IMR-90 (cell line): ENCODE data around the gene HOXA2. TPM values are rescaled to one million over a fixed set of nuclear protein-coding genes. Genes with fewer than 3 reads are reported as not detected.

Source experiments
- ATAC-seq: fragments of 200-7000 bp; cut with Tn5 transposase; 2 replicates; pipeline ENCODE4 v1.9.1; 2020; ENCODE audit warnings: low read depth, mild to moderate bottlenecking, moderate library complexity
- BruUV-seq: library from RNA; stranded (reverse); fragments of 400-500 nt; replicated peaks from 2 replicates; lab custom pipeline; 2021; lab: Mats Ljungman, UMichigan
- CTCF ChIA-PET: fragments of 300-600 bp; formaldehyde crosslinking; extraction: SDS; loops from one replicate; lab custom pipeline; 2021; ENCODE audit warnings: antibody characterized with exemption; lab: Yijun Ruan, JAX
- POLR2A ChIA-PET: fragments of 300-600 bp; sonication (Branson Sonifier 250); formaldehyde crosslinking; loops from one replicate; lab custom pipeline; 2022; ENCODE audit warnings: antibody characterized with exemption; ENCODE audit not compliant: unreplicated experiment; lab: Charles Lee
- DNase-seq: peaks from one replicate; pipeline ENCODE4 v3.0.0; 2013
- H2AFZ ChIP-seq: replicated peaks from 2 replicates; pipeline ENCODE3; 2013; ENCODE audit warnings: low read length, mild to moderate bottlenecking; ENCODE audit not compliant: poor library complexity
- H2AK5ac ChIP-seq: 2 replicates; pipeline ENCODE4 v1.6.1; 2013; ENCODE audit warnings: low read depth, low read length, inconsistent platforms
- H2AK9ac ChIP-seq: replicated peaks from 2 replicates; pipeline ENCODE3; 2013; ENCODE audit warnings: mild to moderate bottlenecking, low read depth, low read length, moderate library complexity; ENCODE audit not compliant: poor library complexity
- H2BK120ac ChIP-seq: 2 replicates; pipeline ENCODE4 v1.6.1; 2013; ENCODE audit warnings: low read depth, low read length, inconsistent platforms
- H2BK15ac ChIP-seq: 3 replicates; pipeline ENCODE4 v1.6.1; 2013; ENCODE audit warnings: low read depth, low read length, inconsistent platforms
- H2BK20ac ChIP-seq: 2 replicates; pipeline ENCODE4 v1.6.1; 2013; ENCODE audit warnings: low read depth, mild to moderate bottlenecking, inconsistent platforms, low read length, moderate library complexity
- H2BK5ac ChIP-seq: 2 replicates; pipeline ENCODE4 v1.6.1; 2013; ENCODE audit warnings: mild to moderate bottlenecking, low read depth, low read length, inconsistent platforms; ENCODE audit not compliant: poor library complexity, severe bottlenecking
- H3K14ac ChIP-seq: replicated peaks from 2 replicates; pipeline ENCODE4 v1.6.1; 2013; ENCODE audit warnings: low read depth, low read length, inconsistent platforms
- H3K18ac ChIP-seq: 2 replicates; pipeline ENCODE4 v1.6.1; 2013; ENCODE audit warnings: low read depth, low read length, control low read depth
- H3K23ac ChIP-seq: 2 replicates; pipeline ENCODE4 v1.6.1; 2013; ENCODE audit warnings: low read depth, low read length, inconsistent platforms
- H3K27ac ChIP-seq: 2 replicates; pipeline ENCODE4 v1.5.1; 2013; ENCODE audit warnings: mild to moderate bottlenecking, control low read depth, low read length; ENCODE audit not compliant: insufficient read depth
- H3K27me3 ChIP-seq: 2 replicates; pipeline ENCODE4 v1.6.1; 2013; ENCODE audit warnings: low read length; ENCODE audit not compliant: control insufficient read depth, insufficient read depth
- H3K36me3 ChIP-seq: 2 replicates; pipeline ENCODE4 v1.6.1; 2013; ENCODE audit warnings: low read length, mixed read lengths; ENCODE audit not compliant: control insufficient read depth, insufficient read depth
- H3K4ac ChIP-seq: 2 replicates; pipeline ENCODE4 v1.6.1; 2013; ENCODE audit warnings: low read depth, low read length, inconsistent platforms
- H3K4me1 ChIP-seq: 2 replicates; pipeline ENCODE4 v1.6.1; 2013; ENCODE audit warnings: low read length, mixed read lengths; ENCODE audit not compliant: control insufficient read depth, insufficient read depth
- H3K4me2 ChIP-seq: 2 replicates; pipeline ENCODE4 v1.6.1; 2013; ENCODE audit warnings: low read depth, mild to moderate bottlenecking, control low read depth, low read length, moderate library complexity
- H3K4me3 ChIP-seq: 2 replicates; pipeline ENCODE4 v1.5.1; 2013; ENCODE audit warnings: low read depth, mild to moderate bottlenecking, control low read depth, low read length, moderate library complexity; ENCODE audit not compliant: insufficient read depth
- H3K56ac ChIP-seq: 2 replicates; pipeline ENCODE4 v1.6.1; 2013; ENCODE audit warnings: low read length, inconsistent platforms; ENCODE audit not compliant: insufficient read depth; ENCODE audit errors: extremely low read depth
- H3K79me1 ChIP-seq, 2 experiments: 2 replicates each; pipeline ENCODE4 v1.6.1; 2013; ENCODE audit warnings: low read length in 2 of 2, inconsistent platforms in 1 of 2, low read depth in 1 of 2
- H3K9ac ChIP-seq: 2 replicates; pipeline ENCODE4 v1.6.1; 2013; ENCODE audit warnings: low read depth, low read length, control low read depth
- H3K9me1 ChIP-seq: 2 replicates; pipeline ENCODE4 v1.6.1; 2013; ENCODE audit warnings: low read length, inconsistent platforms; ENCODE audit not compliant: insufficient read depth
- H3K9me3 ChIP-seq: 2 replicates; pipeline ENCODE4 v1.6.1; 2013; ENCODE audit warnings: low read length; ENCODE audit not compliant: control insufficient read depth, insufficient read depth
- H4K20me1 ChIP-seq: 2 replicates; pipeline ENCODE4 v1.6.1; 2013; ENCODE audit warnings: low read length, inconsistent platforms; ENCODE audit not compliant: insufficient read depth
- H4K5ac ChIP-seq: 2 replicates; pipeline ENCODE4 v1.6.1; 2013; ENCODE audit warnings: mild to moderate bottlenecking, low read depth, low read length, control low read depth
- H4K8ac ChIP-seq, 2 experiments: 2 replicates each; pipeline ENCODE4 v1.6.1; 2013; ENCODE audit warnings: low read depth in 2 of 2, low read length in 2 of 2, control low read depth in 1 of 2, inconsistent platforms in 1 of 2
- H4K91ac ChIP-seq: 2 replicates; pipeline ENCODE4 v1.6.1; 2013; ENCODE audit warnings: low read depth, low read length, inconsistent platforms; ENCODE audit not compliant: insufficient read depth
- BHLHE40 ChIP-seq: fragments of 150-350 bp; IDR thresholded peaks from 2 replicates; pipeline ENCODE4 v1.6.1; 2016; ENCODE audit warnings: mild to moderate bottlenecking, low read depth, low read length
- CEBPB ChIP-seq: IDR thresholded peaks from 2 replicates; pipeline ENCODE4 v1.6.1; 2012; ENCODE audit warnings: low read depth, low read length, improper control_type of control experiment
- FOS ChIP-seq: fragments of 150-350 bp; IDR thresholded peaks from 2 replicates; pipeline ENCODE4 v1.6.1; 2016; ENCODE audit warnings: low read depth, low read length
- NFE2L2 ChIP-seq: fragments of 150-350 bp; IDR thresholded peaks from 2 replicates; pipeline ENCODE4 v1.6.1; 2016; ENCODE audit warnings: low read depth, mild to moderate bottlenecking, low read length
- RAD21 ChIP-seq: IDR thresholded peaks from 2 replicates; pipeline ENCODE4 v1.6.1; 2012; ENCODE audit warnings: low read length, improper control_type of control experiment
- WGBS, 2 experiments: methylation state at CpG; one replicate each; pipeline versions ENCODE4 v1.1.5 to v1.1.7; 2013; ENCODE audit warnings: missing lambda C conversion rate in 2 of 2; ENCODE audit not compliant: insufficient read length in 1 of 2; ENCODE audit errors: extremely low coverage in 2 of 2; 5-methylcytosine and 5-hydroxymethylcytosine counted together
- dilution Hi-C: fragments of 300-500 bp; cut with HindIII; formaldehyde crosslinking; loops from one replicate; pipeline ENCODE4 v1.14.3; 2018; ENCODE audit warnings: low sequenced_read_pairs; ENCODE audit not compliant: unreplicated experiment
- in situ Hi-C: fragments of 300-500 bp; cut with MboI; formaldehyde crosslinking; loops from 3 replicates; pipeline ENCODE4 v1.14.3; 2019; ENCODE audit warnings: low sequenced_read_pairs, inconsistent platforms, mixed read lengths
- intact Hi-C: fragments of 100-400 bp; cut with micrococcal nuclease; formaldehyde crosslinking; loops from 2 replicates; pipeline ENCODE4 v1.10.0; 2022
- polyA plus RNA-seq, 3 experiments: library from polyadenylated mRNA; depleted of rRNA; stranded (reverse); fragments of >200 nt; gene quantifications; 2 replicates each; pipeline ENCODE4 v1.2.3, GENCODE V29; 2012; ENCODE audit warnings: low replicate concordance in 1 of 3
- total RNA-seq: library from RNA; depleted of rRNA; stranded (reverse); fragments of >200 nt; gene quantifications from 2 replicates; pipeline ENCODE4 v1.2.3, GENCODE V29; 2012
- TF ChIP-seq, protein P1 (sequence below): fragments of 150-350 bp; IDR thresholded peaks from 2 replicates; pipeline ENCODE4 v1.6.1; 2017; ENCODE audit warnings: mild to moderate bottlenecking, antibody characterized with exemption, low read length, low read depth
- TF ChIP-seq, protein P2 (sequence below): conservative IDR thresholded peaks from 2 replicates; pipeline ENCODE4 v1.5.1; 2012; ENCODE audit warnings: mild to moderate bottlenecking, low read depth, low read length, improper control_type of control experiment
- TF ChIP-seq, protein P3 (sequence below): fragments of 150-350 bp; IDR thresholded peaks from 2 replicates; pipeline ENCODE4 v1.6.1; 2016; ENCODE audit warnings: low read depth, mild to moderate bottlenecking, low read length, moderate library complexity, borderline replicate concordance

Gene HOXA2
- total and polyA plus RNA-seq, 2 of the 4 experiments (the other 2 are of a cell fraction) = 1.6 to 3.9 TPM

DNA sequence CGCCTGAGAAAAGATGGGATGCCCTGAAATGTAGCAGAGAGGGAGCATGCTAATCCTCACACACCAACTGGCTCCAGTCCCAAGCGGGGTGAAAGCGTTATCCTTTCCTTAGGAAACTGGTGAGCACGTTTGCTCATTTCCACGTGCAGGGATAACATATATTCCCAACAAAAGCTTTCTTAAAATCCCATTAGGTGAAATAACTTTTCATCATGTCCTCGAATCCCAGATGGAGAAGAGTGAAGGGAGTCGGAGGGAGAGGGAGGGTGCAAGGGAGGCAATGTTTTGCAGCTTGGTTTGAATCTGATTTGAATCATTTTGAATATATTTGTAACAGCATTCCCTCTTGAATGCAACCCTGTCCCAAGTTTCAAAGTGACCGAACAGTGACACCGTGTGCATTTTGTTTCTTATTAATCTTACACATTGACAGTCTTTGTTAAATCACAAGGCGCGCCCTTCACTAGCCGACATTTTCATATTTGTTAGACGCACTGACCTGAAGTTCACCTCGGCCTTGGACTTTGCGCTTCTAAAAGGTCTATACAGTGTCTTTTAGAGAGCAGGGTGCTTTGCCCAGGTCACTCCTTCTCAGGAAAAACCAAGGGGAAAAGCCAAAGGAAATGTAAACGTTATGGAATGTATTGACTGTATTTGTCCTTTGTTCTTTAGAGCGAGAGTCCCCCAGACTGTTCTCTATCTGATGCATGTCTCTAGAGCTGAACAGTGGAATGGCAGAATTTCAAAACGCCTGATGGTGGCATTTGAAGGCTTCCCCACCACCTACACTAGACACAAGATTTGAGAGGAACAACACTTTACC is 31.1 kb upstream of the HOXA2 start:
- WGBS, 2 experiments = 8% methylated on average over 2 of the region's 18 CpGs; no CpG with 5 or more reads in 1 of the 2 experiments
- Histone ChIP-seq H3K9me1 (peaks cover 10% of the 10 kb centered on the region), H3K4ac (peak overlapping the region; percentile 70), H2AFZ (peak overlapping the region; percentile 9), H2AK5ac (peak overlapping the region; percentile 52; the same call in 1 of the 2 replicates), H3K4me2 (peak overlapping the region; percentile 64), H3K18ac (peak overlapping the region; percentile 49), H3K23ac (peak overlapping the region; percentile 85), H2BK120ac (peak overlapping the region; percentile 17), H4K91ac (peak overlapping the region; percentile 59), H4K20me1 (no peaks in the 10 kb centered on the region), H3K27me3 (no peaks in the 10 kb centered on the region), H2AK9ac (no peak overlapping the region), H3K4me3 (no peak overlapping the region), H3K56ac (no peak overlapping the region), H3K27ac (peak overlapping the region; percentile 49; the same call in 1 of the 2 replicates), H3K9ac (peak overlapping the region; percentile 61), H3K9me3 (no peaks in the 10 kb centered on the region), H2BK5ac (peak overlapping the region; percentile 28), H2BK20ac (peak overlapping the region; percentile 37), H3K14ac (peak overlapping the region; percentile 57; the same call in 1 of the 2 replicates), H3K36me3 (peaks cover 2% of the 10 kb centered on the region; the same call in 1 of the 2 replicates), H2BK15ac (0 out of 3 replicates have a peak overlapping the region, but pooled peaks have one; percentile 3), H4K8ac (peak overlapping the region; percentile 7 to 45; a peak in 3 of 4 replicates), H3K4me1 (peaks cover 31% of the 10 kb centered on the region), H3K79me1 (peaks cover 22 to 44% of the 10 kb centered on the region in 2 experiments), H4K5ac (no peak overlapping the region)
- BruUV-seq = no TSS peak
- ATAC-seq (no peak), DNase-seq (no peak)
- in situ Hi-C loops = no loop called here
- ChIA-PET CTCF (no interaction called here), POLR2A (no interaction called here)
- intact Hi-C loops = loop anchor here (5.0 kb wide), 1 partner anchor 101 kb away; no protein-coding TSS in a partner anchor
- TF ChIP-seq FOS (no peak), NFE2L2 (no peak), CEBPB (no peak), RAD21 (no peak), BHLHE40 (no peak)
- TF ChIP-seq, protein P1, sequence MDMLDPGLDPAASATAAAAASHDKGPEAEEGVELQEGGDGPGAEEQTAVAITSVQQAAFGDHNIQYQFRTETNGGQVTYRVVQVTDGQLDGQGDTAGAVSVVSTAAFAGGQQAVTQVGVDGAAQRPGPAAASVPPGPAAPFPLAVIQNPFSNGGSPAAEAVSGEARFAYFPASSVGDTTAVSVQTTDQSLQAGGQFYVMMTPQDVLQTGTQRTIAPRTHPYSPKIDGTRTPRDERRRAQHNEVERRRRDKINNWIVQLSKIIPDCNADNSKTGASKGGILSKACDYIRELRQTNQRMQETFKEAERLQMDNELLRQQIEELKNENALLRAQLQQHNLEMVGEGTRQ = no peak
- TF ChIP-seq, protein P2, sequence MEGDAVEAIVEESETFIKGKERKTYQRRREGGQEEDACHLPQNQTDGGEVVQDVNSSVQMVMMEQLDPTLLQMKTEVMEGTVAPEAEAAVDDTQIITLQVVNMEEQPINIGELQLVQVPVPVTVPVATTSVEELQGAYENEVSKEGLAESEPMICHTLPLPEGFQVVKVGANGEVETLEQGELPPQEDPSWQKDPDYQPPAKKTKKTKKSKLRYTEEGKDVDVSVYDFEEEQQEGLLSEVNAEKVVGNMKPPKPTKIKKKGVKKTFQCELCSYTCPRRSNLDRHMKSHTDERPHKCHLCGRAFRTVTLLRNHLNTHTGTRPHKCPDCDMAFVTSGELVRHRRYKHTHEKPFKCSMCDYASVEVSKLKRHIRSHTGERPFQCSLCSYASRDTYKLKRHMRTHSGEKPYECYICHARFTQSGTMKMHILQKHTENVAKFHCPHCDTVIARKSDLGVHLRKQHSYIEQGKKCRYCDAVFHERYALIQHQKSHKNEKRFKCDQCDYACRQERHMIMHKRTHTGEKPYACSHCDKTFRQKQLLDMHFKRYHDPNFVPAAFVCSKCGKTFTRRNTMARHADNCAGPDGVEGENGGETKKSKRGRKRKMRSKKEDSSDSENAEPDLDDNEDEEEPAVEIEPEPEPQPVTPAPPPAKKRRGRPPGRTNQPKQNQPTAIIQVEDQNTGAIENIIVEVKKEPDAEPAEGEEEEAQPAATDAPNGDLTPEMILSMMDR = no peak
- TF ChIP-seq, protein P3, sequence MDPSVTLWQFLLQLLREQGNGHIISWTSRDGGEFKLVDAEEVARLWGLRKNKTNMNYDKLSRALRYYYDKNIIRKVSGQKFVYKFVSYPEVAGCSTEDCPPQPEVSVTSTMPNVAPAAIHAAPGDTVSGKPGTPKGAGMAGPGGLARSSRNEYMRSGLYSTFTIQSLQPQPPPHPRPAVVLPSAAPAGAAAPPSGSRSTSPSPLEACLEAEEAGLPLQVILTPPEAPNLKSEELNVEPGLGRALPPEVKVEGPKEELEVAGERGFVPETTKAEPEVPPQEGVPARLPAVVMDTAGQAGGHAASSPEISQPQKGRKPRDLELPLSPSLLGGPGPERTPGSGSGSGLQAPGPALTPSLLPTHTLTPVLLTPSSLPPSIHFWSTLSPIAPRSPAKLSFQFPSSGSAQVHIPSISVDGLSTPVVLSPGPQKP = no peak
- dilution Hi-C loops = no loop called here
